Keratinocyte (primary cell): ENCODE data around the gene DNAJB13. TPM values are rescaled to one million over a fixed set of nuclear protein-coding genes. Genes with fewer than 3 reads are reported as not detected.

Experiments used
- DNase-seq: peaks from one replicate; pipeline ENCODE4 v3.0.0-alpha.2; 2011; ENCODE audit warnings: low read depth, missing footprints, low spot score
- FAIRE-seq: peaks from 2 replicates; lab custom pipeline; 2011; peaks lifted over from hg19 to GRCh38; lab: Jason Lieb, UNC
- H2AFZ ChIP-seq: 2 replicates; pipeline ENCODE4 v1.6.0; 2012; ENCODE audit warnings: low read length, control low read depth, inconsistent platforms; ENCODE audit not compliant: control insufficient read depth
- H3K27ac ChIP-seq: 2 replicates; pipeline ENCODE4 v1.5.1; 2011; ENCODE audit warnings: low read length; ENCODE audit not compliant: control insufficient read depth, insufficient read depth
- H3K27me3 ChIP-seq: 3 replicates; pipeline ENCODE4 v1.6.0; 2011; ENCODE audit warnings: low read length; ENCODE audit not compliant: control insufficient read depth, insufficient read depth; ENCODE audit errors: extremely low read depth
- H3K36me3 ChIP-seq, 2 experiments: 2 replicates in 1 of 2; 3 replicates in 1 of 2; pipeline ENCODE4 v1.5.1; 2011; ENCODE audit warnings: low read length in 2 of 2, mild to moderate bottlenecking in 1 of 2; ENCODE audit not compliant: control insufficient read depth in 2 of 2, insufficient read depth in 2 of 2; ENCODE audit errors: extremely low read depth in 1 of 2
- H3K4me1 ChIP-seq: 3 replicates; pipeline ENCODE4 v1.5.1; 2011; ENCODE audit warnings: low read length; ENCODE audit not compliant: control insufficient read depth, insufficient read depth; ENCODE audit errors: extremely low read depth
- H3K4me2 ChIP-seq: 3 replicates; pipeline ENCODE4 v1.6.0; 2011; ENCODE audit warnings: low read depth, low read length; ENCODE audit not compliant: control insufficient read depth, insufficient read depth; ENCODE audit errors: extremely low read depth
- H3K4me3 ChIP-seq, 3 experiments: fragments of 200-600 bp in 1 of 3; sonication (generic) in 1 of 3; 2 replicates in 2 of 3; 3 replicates in 1 of 3; pipeline ENCODE4 v1.5.1; 2011 to 2016; ENCODE audit warnings: low read length in 3 of 3, mild to moderate bottlenecking in 3 of 3, control low read depth in 2 of 3, inconsistent platforms in 1 of 3, low read depth in 1 of 3, mixed read lengths in 1 of 3, mixed run types in 1 of 3, moderate library complexity in 1 of 3; ENCODE audit not compliant: control insufficient read depth in 2 of 3, insufficient read depth in 2 of 3; ENCODE audit errors: extremely low read depth in 1 of 3
- H3K79me2 ChIP-seq: 2 replicates; pipeline ENCODE4 v1.6.0; 2012; ENCODE audit warnings: low read length; ENCODE audit not compliant: control insufficient read depth, insufficient read depth
- H3K9ac ChIP-seq: 3 replicates; pipeline ENCODE4 v1.6.0; 2011; ENCODE audit warnings: low read length; ENCODE audit not compliant: control insufficient read depth, insufficient read depth; ENCODE audit errors: extremely low read depth
- H3K9me1 ChIP-seq: 3 replicates; pipeline ENCODE4 v1.6.0; 2011; ENCODE audit warnings: low read length; ENCODE audit not compliant: control insufficient read depth, insufficient read depth; ENCODE audit errors: extremely low read depth
- H3K9me3 ChIP-seq: 2 replicates; pipeline ENCODE4 v1.5.1; 2012; ENCODE audit warnings: low read depth, low read length; ENCODE audit not compliant: control insufficient read depth
- H4K20me1 ChIP-seq: 3 replicates; pipeline ENCODE4 v1.6.0; 2011; ENCODE audit warnings: low read length; ENCODE audit not compliant: control insufficient read depth, insufficient read depth; ENCODE audit errors: extremely low read depth
- CTCF ChIP-seq, 3 experiments: IDR thresholded peaks in 1 of 3; conservative IDR thresholded peaks in 1 of 3; optimal IDR thresholded peaks in 1 of 3; 2 replicates in 2 of 3; 3 replicates in 1 of 3; pipeline versions ENCODE3 to v1.5.1; 2011; ENCODE audit warnings: low read length in 3 of 3, mild to moderate bottlenecking in 3 of 3, moderate library complexity in 2 of 3, control low read depth in 1 of 3, inconsistent platforms in 1 of 3; ENCODE audit not compliant: insufficient read depth in 2 of 3; ENCODE audit errors: extremely low read depth in 1 of 3
- EZH2 ChIP-seq: IDR thresholded peaks from one replicate; pipeline ENCODE4 v1.6.1; 2012; ENCODE audit warnings: inconsistent platforms, mild to moderate bottlenecking, low read length, moderate library complexity
- dilution Hi-C: fragments of 300-500 bp; cut with MboI; formaldehyde crosslinking; loops from one replicate; pipeline ENCODE4 v1.7.0; 2020; ENCODE audit warnings: low sequenced_read_pairs; ENCODE audit not compliant: extremely low pct_ligation_motif_present
- polyA plus RNA-seq, 5 experiments: library from polyadenylated mRNA; depleted of rRNA in 3 of 5; stranded (reverse) in 3 of 5; stranded (forward) in 1 of 5; unstranded in 1 of 5; fragments of >200 nt; gene quantifications; 1 replicate in 1 of 5; 2 replicates in 3 of 5; 3 replicates in 1 of 5; pipeline versions ENCODE4 v1.2.1 to v1.2.3, GENCODE V29; 2011 to 2012; ENCODE audit warnings: missing spikeins in 2 of 5, low read depth in 1 of 5, low replicate concordance in 1 of 5

DNAJB13 gene
- polyA plus RNA-seq, 1 donor (not counting 4 experiments of a cell fraction or from before 2014, with no cell fraction given) = 0.09 TPM

GRCh38 chr11:73913472-73913871 lies 37.4 kb upstream of the DNAJB13 start:
- H3K36me3 ChIP-seq = peaks cover 6 to 13% of the 10 kb centered on the region in 2 experiments
- H3K79me2 ChIP-seq = no peaks in the 10 kb centered on the region
- no peak overlapping the region for H3K4me2 ChIP-seq
- no peaks in the 10 kb centered on the region for H3K27me3 ChIP-seq
- no peak for DNase-seq
- TF ChIP-seq EZH2 = no peak
- no peak for TF ChIP-seq CTCF (optimal IDR thresholded peaks at IDR 0.05 in 1 of 3, IDR thresholded peaks at IDR 0.05 in 1 of 3, conservative IDR thresholded peaks at IDR 0.05 in 1 of 3; ENCODE audit: extremely low read depth in 1 of 3, insufficient read depth in 2 of 3, low read length in 3 of 3)
- H3K9me3 ChIP-seq = no peaks in the 10 kb centered on the region
- H3K9ac ChIP-seq = no peak overlapping the region
- no peaks in the 10 kb centered on the region for H3K4me1 ChIP-seq
- H4K20me1 ChIP-seq = no peaks in the 10 kb centered on the region
- no peak overlapping the region for H2AFZ ChIP-seq
- no peak overlapping the region for H3K27ac ChIP-seq
- no peak overlapping the region for H3K4me3 ChIP-seq
- dilution Hi-C loops = no loop called here
- no peaks in the 10 kb centered on the region for H3K9me1 ChIP-seq
- no peak for FAIRE-seq

GRCh38 chr11:73914284-73914683 lies 36.5 kb upstream of the DNAJB13 start:
- no peak overlapping the region for H3K4me3 ChIP-seq
- dilution Hi-C loops = no loop called here
- TF ChIP-seq EZH2 (no peak), CTCF (optimal IDR thresholded peaks at IDR 0.05 in 1 of 3, IDR thresholded peaks at IDR 0.05 in 1 of 3, conservative IDR thresholded peaks at IDR 0.05 in 1 of 3; ENCODE audit: extremely low read depth in 1 of 3, insufficient read depth in 2 of 3, low read length in 3 of 3) (no peak)
- H3K36me3 ChIP-seq = peaks cover 6 to 17% of the 10 kb centered on the region in 2 experiments
- no peak for DNase-seq
- H2AFZ ChIP-seq = no peak overlapping the region
- no peaks in the 10 kb centered on the region for H3K4me1 ChIP-seq
- H4K20me1 ChIP-seq = no peaks in the 10 kb centered on the region
- H3K9ac ChIP-seq = no peak overlapping the region
- no peaks in the 10 kb centered on the region for H3K9me1 ChIP-seq
- FAIRE-seq = no peak
- H3K9me3 ChIP-seq = no peaks in the 10 kb centered on the region
- H3K27ac ChIP-seq = no peak overlapping the region
- H3K4me2 ChIP-seq = no peak overlapping the region
- no peaks in the 10 kb centered on the region for H3K27me3 ChIP-seq
- H3K79me2 ChIP-seq = no peaks in the 10 kb centered on the region
